T-helper 2 cell (primary cell): ENCODE data around the gene IL6ST.

Experiments used
- DNase-seq, 5 experiments: peaks; one replicate each; pipeline versions ENCODE4 v3.0.0 to v3.0.0-alpha.2; 2012 to 2022

Gene IL6ST

DNA sequence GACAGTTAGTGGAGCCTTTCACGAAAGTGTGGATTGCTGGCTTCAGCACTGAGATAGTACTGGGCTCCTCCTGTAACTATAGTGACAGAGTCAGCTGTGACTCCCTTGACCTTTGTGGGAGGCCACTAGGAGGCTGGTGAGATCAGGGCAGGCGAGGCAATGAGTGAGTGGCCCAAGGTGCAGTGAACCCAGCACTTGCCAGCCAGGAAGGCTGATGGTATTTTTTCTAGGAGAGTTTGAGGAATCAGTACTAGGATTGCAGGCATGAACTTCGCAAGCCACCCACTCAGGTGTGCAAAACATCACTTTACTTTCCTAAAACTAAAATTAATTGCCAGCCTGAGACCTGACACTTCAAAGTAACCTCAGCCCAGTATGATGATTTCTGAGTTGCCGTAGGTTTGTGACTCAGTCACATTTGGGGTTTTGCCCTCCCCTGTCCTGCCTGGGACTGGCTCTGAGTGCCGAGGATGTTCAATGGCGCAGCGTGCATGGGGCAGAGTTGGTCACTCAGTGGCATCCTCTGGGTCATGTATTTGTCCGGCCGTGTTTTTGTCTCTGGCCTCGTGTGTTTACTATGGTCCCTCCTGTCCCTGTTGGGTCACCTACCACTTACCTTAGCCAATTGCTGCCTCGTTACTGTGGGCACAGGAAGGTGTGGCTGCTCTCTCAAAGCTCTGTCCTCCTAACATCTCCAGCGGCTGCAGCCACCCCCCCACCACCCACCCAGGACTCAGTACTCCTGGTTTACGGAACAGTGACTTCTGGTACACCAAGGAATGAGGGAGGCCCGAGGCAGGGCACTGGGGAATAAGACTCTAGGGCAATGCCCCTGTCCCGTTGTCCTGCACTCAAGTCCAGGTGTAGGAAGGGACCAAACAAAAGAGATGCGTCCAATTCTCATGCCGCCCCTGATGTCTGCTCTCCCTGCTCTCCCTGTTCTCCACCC lies 76.4 kb downstream of the IL6ST start:
- DNase-seq, result no peak

- DNase-seq, result no peak
These were observed 77.2 kb downstream of the IL6ST start for GRCh38 chr5:55917402-55918086.

GRCh38 chr5:55916986-55917385 lies 77.8 kb downstream of the IL6ST start:
- DNase-seq, result no peak

DNA sequence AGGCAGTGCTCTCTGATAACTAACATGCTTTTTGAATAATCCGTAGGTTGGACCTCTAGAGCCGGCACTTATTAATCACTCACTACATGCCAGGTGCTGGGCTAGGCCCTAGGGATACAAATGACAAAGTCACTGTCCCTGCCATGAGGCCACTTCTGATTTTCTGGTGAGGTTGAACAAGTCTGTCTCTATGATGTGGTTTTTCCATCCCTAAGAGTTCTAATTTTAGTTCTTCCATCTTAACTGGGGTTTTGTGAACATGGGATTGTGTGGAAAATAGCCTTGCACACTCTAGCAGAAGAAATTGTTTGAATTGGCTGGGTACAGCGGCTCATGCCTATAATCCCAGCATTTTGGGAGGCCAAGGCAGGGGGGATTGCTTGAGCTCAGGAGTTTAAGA lies 79.0 kb downstream of the IL6ST start:
- DNase-seq, result no peak

GRCh38 chr5:55914971-55915370 lies 79.8 kb downstream of the IL6ST start:
- DNase-seq, result no peak

- DNase-seq, result no peak
These were observed 81.0 kb downstream of the IL6ST start for GRCh38 chr5:55913466-55914413.

GRCh38 chr5:55911784-55912653 lies 82.7 kb downstream of the IL6ST start:
- no peak for DNase-seq

DNA sequence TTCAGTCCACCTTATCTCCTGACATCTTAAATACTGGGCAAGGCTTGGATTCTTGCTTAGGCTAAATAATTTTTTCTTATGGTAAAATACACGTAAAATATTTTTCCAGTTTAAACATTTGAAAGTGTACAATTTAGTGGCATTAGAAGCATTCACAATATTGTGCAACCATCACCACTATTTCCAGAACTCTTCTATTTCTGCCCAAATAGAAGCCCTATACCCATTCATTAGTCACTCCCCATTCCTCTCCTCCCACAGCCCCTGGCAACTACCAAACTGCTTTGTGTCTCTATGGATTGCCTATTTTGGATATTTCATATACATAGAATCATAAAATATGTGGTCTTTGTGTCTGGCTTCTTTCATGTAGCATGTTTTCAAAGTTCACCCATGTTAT lies 86.0 kb downstream of the IL6ST start:
- no peak for DNase-seq

GRCh38 chr5:55907927-55908326 lies 86.8 kb downstream of the IL6ST start:
- no peak for DNase-seq

DNA sequence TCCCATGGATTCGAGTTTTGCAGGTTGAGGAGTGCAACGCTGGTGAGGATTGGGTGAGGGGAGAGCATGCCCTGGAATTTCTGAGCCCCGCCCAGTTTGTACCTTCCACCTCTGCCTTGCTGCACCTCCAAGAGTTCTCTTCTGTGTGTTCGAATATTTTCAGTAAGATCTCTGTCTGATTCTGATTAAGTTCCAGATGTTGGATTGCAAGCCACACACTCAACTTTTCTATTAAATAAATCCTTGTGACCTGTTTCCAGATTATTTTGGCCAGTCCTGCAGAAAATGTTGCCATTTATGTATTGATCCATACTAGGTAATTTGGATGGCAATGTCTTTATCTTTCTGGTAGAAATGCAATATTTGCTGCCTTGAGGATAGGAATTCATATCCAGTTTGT lies 89.5 kb downstream of the IL6ST start:
- DNase-seq, result no peak

GRCh38 chr5:55904152-55904551 lies 90.6 kb downstream of the IL6ST start:
- DNase-seq, result no peak

DNA sequence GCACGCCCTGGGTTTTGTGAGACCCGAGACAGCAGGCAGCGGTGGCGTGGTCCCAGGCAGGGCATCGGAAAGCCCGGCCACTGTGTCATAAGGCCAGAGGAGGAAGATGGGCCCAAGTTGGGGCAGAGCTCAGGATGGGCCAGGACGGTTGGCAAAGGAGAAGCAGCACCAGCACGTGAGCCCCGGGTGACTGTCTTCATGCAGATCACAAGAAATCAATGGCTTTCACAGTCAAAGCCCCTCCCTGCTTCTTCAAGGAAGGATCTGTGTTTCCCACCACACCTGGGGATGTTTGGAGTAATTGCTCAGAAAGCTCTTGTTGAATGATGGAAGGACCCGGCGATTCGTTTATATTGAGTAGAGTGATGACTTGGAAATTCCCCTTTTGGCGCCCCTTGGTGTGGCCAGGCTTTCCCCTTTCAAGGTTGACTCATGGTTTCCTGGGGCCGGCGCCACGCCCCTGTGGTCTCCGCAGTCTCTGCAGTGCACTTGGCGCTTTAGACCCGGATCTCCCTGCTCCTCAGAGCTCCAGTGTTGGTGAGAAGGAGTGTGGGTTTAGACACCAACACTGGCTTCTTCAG lies 91.6 kb downstream of the IL6ST start:
- peak in 4 of 5 experiments; percentile 36 to 75 (median 60) for DNase-seq

GRCh38 chr5:55902696-55903095 lies 92.1 kb downstream of the IL6ST start:
- no peak for DNase-seq

DNA sequence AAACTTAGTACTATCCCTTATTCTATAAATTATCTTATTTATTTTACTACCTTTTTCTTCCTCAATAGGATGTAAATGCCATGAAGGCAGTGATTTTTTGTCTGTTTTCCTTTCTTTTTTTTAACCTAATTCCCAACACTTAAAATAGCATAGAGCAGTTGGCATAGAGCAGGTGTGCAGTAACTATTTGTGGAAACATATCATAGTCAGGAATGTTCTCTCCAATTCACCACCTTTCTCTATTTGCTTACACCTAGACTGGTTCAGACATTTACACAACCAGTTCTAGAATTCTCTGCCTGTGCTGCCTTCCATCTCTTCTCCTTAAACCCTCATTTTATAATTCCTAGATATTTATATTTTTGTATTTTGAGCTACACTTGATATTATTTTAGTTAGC lies 94.0 kb downstream of the IL6ST start:
- DNase-seq, result no peak

- peak in 1 of 5 experiments; percentile 20 for DNase-seq
These were observed 94.7 kb downstream of the IL6ST start for GRCh38 chr5:55900068-55900467.

DNA sequence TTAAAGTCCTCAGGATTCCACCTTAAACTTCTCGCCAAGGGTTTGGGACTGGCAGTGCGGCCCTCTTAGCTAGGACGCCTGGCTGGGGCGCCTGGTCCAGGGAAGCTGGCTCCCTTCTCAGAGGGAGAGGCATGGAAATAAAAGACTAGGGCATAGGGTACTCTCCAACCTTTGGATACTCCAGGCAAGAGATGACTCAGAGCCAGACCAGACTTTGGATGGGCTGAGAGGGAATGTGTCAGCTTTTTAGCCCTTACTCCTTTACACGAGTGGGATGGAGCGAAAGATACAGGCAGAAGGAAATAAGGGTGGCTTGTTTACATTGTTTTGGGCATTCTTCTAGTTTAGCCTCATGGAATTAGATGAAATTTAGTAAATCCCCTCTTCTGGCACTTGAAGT lies 95.4 kb downstream of the IL6ST start:
- DNase-seq, result no peak

- DNase-seq, result peak in 1 of 5 experiments; percentile 57
These were observed 96.9 kb downstream of the IL6ST start for GRCh38 chr5:55897905-55898304.

DNA sequence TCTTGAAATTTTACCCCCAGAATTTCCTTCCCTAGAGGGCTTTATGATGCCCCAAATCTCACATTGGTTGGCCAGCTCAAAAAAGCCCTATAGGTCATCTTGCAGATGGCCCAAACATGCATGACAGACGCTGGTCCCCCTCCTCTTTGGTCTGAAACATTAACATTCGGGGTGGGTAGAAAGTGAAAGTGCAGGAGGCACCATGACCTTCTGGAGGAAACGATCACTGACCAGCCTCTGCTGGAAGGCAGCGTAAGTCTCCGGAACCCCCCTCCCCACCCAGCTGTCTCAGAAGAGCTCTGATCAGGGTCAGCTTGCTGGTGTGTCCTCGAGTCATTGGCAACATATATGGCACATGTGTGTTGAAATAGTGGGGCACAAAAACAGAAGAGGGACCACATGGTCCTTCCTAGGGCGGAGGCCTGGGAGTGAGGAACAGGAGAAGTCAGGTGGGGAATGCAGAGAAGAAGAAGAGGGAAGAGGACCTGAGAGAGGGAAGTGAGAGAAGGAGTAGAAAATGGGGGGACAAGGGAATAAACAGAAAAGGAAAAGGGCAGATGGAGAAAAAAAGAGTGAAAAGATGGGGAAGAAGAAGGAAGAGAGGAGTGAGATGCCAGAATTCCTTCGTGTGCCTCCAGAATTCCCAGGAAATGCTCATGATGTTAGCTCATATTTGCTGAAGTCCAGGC lies 97.4 kb downstream of the IL6ST start:
- DNase-seq, result no peak

- DNase-seq, result no peak
These were observed 98.1 kb downstream of the IL6ST start for GRCh38 chr5:55896663-55897062.

DNA sequence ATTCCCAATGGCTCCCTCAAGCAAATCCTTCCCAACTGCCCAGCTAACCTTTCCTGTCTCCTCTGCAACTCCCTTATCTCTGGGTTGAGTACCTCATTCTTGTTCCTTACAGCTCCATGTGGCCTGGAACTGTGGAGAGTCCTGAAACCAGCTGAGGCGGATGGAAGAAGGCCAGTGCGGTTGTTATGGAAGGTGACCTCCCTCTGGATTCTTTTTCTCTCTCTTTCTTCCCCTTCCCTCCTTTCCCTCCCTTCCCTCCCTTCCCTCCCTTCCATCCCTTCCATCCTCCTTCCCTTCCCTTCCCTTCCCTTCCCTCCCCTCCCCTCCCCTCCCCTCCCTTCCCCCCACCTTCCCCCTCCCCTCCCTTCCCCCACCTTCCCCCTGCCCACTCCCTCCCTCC lies 98.5 kb downstream of the IL6ST start:
- no peak for DNase-seq

DNA sequence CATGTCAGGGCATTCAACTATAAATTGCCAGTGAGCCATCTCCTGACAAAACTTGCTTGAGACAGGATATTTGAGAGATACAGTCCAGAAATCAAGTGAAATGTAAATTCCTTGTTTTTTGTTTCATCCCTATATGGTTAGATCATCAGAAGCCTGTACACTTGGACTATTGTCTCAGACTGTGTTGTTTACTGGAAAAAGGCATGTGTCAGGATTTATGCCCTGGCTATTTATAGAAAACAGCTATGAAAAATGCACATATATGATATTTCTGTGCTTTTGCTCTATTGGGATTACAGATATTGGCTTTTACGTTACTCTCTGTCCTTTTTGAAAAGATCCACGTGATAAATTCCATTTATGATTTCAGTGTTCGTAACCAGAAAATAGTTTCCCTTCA lies 99.4 kb downstream of the IL6ST start:
- DNase-seq, result no peak
